H1 (cell line): Measurements from ENCODE around the gene PCSK1N. TPM values are rescaled to one million over a fixed set of nuclear protein-coding genes. Genes with fewer than 3 reads are reported as not detected.

Source experiments
- CEBPB ChIP-seq: IDR thresholded peaks from 2 replicates; pipeline ENCODE4 v1.6.1; 2012; ENCODE audit warnings: low read depth, low read length
- CREB1 ChIP-seq: IDR thresholded peaks from 2 replicates; pipeline ENCODE4 v1.6.1; 2012; ENCODE audit warnings: inconsistent platforms
- GTF2F1 ChIP-seq: IDR thresholded peaks from 2 replicates; pipeline ENCODE4 v1.6.1; 2012; ENCODE audit warnings: low read depth, low read length, improper control_type of control experiment, borderline replicate concordance
- JUN ChIP-seq: IDR thresholded peaks from 2 replicates; pipeline ENCODE4 v1.6.1; 2011; ENCODE audit warnings: low read depth, mild to moderate bottlenecking, improper control_type of control experiment, low read length
- POLR2AphosphoS5 ChIP-seq: IDR thresholded peaks from 2 replicates; pipeline ENCODE4 v1.6.1; 2011; ENCODE audit warnings: low read depth, low read length
- RFX5 ChIP-seq: IDR thresholded peaks from 2 replicates; pipeline ENCODE4 v1.6.1; 2011; ENCODE audit warnings: low read depth, low read length, improper control_type of control experiment, borderline replicate concordance
- SP1 ChIP-seq: IDR thresholded peaks from 2 replicates; pipeline ENCODE4 v1.6.1; 2011; ENCODE audit warnings: low read depth, low read length
- SP4 ChIP-seq: IDR thresholded peaks from 2 replicates; pipeline ENCODE4 v1.6.1; 2012; ENCODE audit warnings: low read length, inconsistent platforms
- TAF1 ChIP-seq: IDR thresholded peaks from 2 replicates; pipeline ENCODE4 v1.6.1; 2011; ENCODE audit warnings: mild to moderate bottlenecking, low read depth, low read length
- TBP ChIP-seq: IDR thresholded peaks from 2 replicates; pipeline ENCODE4 v1.6.1; 2011; ENCODE audit warnings: low read depth, low read length, improper control_type of control experiment
- TEAD4 ChIP-seq: IDR thresholded peaks from 2 replicates; pipeline ENCODE4 v1.6.1; 2012; ENCODE audit warnings: low read depth, low read length, inconsistent platforms, mixed read lengths
- polyA plus RNA-seq, 7 experiments: library from polyadenylated mRNA; depleted of rRNA in 3 of 7; stranded (reverse) in 5 of 7; unstranded in 2 of 7; fragments of >200 nt in 5 of 7; fragments of 200-250 nt in 2 of 7; gene quantifications; 1 replicate in 5 of 7; 2 replicates in 1 of 7; 4 replicates in 1 of 7; pipeline versions ENCODE4 v1.2.1 to v1.2.3, GENCODE V29; 2011 to 2013; ENCODE audit warnings: missing spikeins in 2 of 7, mixed read lengths in 2 of 7
- total RNA-seq: library from RNA; stranded (reverse); fragmentation: NEBNext Ultra II Directional; extraction: Animal tissue kit (Norgen Biotek cat#: 25700); gene quantifications from 2 replicates; pipeline ENCODE4 v1.2.1, GENCODE V29; 2021
- TF ChIP-seq, protein P1 (sequence below): IDR thresholded peaks from 2 replicates; pipeline ENCODE4 v1.6.1; 2012; ENCODE audit warnings: inconsistent platforms
- TF ChIP-seq, protein P2 (sequence below), 3 experiments: IDR thresholded peaks; 1 replicate in 2 of 3; 2 replicates in 1 of 3; pipeline versions ENCODE4 v1.5.1 to v1.6.1; 2011; ENCODE audit warnings: low read length in 3 of 3, mild to moderate bottlenecking in 3 of 3, inconsistent platforms in 2 of 3, low read depth in 1 of 3, moderate library complexity in 1 of 3; ENCODE audit not compliant: insufficient read depth in 1 of 3; ENCODE audit errors: control extremely low read depth in 1 of 3

The PCSK1N gene
- total and polyA plus RNA-seq, 2 of the 8 experiments (the other 6 are each of a cell fraction or from before 2014, with no cell fraction given) = 3.6 to 4.5 TPM

DNA sequence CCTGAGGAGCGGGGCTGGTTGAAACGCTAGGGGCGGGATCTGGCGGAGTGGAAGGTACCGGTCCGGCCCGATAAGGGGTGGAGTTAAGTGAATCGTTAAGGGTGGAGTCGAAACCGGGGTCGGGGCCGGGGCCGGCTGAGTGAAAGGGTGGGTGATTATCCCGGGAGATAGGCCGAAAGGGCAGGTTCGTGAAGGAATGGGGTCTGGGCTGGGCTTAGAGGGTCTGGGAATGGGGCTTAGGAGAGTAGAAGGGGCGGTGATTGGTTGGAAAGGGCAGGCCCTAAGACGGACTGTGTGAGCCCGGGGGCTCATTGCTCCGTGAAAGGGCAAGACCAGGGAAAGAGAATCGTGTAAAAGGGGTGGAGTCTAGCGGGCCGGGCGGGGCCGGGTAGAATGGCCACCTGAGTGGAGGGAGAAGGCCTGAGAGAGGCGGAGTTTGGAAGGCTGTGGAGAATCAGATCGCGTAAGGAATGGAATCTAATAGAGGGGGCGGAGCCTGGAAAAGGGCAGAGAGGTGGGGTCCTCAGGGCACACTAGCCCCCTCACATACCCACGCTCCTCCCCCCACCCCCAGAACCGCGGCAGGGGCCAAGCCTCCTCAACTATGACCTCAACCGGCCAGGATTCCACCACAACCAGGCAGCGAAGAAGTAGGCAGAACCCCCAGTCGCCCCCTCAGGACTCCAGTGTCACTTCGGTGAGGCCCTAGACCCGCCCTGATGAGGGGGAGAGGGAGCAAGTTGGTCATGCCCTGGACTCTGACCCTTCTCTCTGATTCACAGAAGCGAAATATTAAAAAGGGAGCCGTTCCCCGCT is 33.1 kb downstream of the PCSK1N start (continued):
- TF ChIP-seq, protein P1, sequence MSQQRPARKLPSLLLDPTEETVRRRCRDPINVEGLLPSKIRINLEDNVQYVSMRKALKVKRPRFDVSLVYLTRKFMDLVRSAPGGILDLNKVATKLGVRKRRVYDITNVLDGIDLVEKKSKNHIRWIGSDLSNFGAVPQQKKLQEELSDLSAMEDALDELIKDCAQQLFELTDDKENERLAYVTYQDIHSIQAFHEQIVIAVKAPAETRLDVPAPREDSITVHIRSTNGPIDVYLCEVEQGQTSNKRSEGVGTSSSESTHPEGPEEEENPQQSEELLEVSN = no peak
- TF ChIP-seq CEBPB (no peak), POLR2AphosphoS5 (peak; percentile 58), RFX5 (no peak), TBP (peak; percentile 43; the same call in 1 of the 2 replicates), SP4 (no peak), SP1 (no peak), TAF1 (peak; percentile 26; the same call in 1 of the 2 replicates), TEAD4 (no peak), GTF2F1 (no peak), JUN (no peak), CREB1 (no peak)
- TF ChIP-seq, protein P2, sequence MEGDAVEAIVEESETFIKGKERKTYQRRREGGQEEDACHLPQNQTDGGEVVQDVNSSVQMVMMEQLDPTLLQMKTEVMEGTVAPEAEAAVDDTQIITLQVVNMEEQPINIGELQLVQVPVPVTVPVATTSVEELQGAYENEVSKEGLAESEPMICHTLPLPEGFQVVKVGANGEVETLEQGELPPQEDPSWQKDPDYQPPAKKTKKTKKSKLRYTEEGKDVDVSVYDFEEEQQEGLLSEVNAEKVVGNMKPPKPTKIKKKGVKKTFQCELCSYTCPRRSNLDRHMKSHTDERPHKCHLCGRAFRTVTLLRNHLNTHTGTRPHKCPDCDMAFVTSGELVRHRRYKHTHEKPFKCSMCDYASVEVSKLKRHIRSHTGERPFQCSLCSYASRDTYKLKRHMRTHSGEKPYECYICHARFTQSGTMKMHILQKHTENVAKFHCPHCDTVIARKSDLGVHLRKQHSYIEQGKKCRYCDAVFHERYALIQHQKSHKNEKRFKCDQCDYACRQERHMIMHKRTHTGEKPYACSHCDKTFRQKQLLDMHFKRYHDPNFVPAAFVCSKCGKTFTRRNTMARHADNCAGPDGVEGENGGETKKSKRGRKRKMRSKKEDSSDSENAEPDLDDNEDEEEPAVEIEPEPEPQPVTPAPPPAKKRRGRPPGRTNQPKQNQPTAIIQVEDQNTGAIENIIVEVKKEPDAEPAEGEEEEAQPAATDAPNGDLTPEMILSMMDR (IDR thresholded peaks at IDR 0.05; ENCODE audit: control extremely low read depth in 1 of 3, insufficient read depth in 1 of 3, low read depth in 1 of 3, low read length in 3 of 3) = no peak
